ENCODE data around the gene DCDC2B. TPM values are rescaled to one million over a fixed set of nuclear protein-coding genes. Genes with fewer than 3 reads are reported as not detected.
"Not testable (repeated sequence)": the region's sequence is repeated elsewhere in the genome, so short reads cannot be mapped to it uniquely, and the experiment has no call there.

Gene DCDC2B
- total and polyA plus RNA-seq, 9 donors, result 0.15 to 1.1 (median 0.34) TPM; not detected in 1

DNA sequence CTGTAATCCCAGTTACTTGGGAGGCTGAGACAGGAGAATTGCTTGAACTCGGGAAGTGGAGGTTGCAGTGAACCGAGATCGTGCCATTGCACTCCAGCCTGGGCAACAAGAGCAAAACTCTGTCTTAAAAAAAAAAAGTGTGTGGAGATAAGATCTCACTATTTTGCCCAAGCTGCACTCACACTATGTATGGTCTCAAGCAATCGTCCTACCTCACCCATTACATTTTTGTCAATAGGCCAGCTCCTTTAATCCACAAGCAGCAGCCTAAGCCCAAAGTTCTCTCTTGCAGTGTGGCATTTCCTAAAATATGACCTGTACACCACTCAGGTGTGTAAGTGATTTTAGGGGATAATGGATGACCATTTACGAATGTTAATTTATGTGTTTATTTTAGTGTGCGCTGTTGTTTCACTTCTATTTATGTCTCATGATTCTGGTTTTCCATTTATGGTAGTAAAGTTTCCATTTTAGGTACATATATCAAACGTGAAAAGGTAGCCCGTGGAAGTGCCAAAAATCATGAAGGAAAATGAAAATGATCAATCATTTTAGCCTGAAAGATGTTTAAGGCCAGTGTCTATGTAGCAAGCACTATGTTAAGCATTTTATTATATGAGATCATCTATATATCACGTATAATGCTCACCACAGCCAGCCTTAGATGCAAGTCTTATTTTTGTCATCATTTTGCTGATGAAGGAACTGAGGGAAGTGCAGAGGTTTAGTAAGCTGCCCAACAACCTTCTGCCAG is 47.8 kb downstream of the DCDC2B start:
- no peak for DNase-seq
- H3K4me1 ChIP-seq (ENCODE audit: control insufficient read depth, insufficient read depth, low read length), result peaks cover 9% of the 10 kb centered on the region
- H3K36me3 ChIP-seq (ENCODE audit: control insufficient read depth, insufficient read depth, low read length), result no peaks in the 10 kb centered on the region
- no peak overlapping the region for H3K4me3 ChIP-seq (ENCODE audit: low read length)
- no peaks in the 10 kb centered on the region for H3K27me3 ChIP-seq (ENCODE audit: control insufficient read depth, insufficient read depth, low read length)
- H3K27ac ChIP-seq (ENCODE audit: low read length), result no peak overlapping the region
- H3K9me3 ChIP-seq (replicated peaks; ENCODE audit: control insufficient read depth, low read depth, low read length), result no peaks in the 10 kb centered on the region
- WGBS (ENCODE audit: insufficient coverage), result 100% methylated on average over 1 of the region's 9 CpGs

DNA sequence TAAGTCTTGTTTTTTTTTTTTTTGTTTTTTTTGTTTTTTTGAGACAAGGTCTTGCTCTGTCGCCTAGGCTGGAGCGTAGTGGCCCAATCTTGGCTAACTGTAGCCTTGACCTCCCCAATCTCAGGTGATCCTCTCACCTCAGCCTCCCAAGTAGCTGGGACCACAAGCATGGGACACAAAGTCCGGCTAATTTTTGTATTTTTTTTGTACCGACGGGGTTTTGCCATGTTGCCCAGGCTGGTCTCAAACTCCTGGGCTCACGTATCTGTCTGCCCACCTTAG is 48.3 kb downstream of the DCDC2B start:
- Histone ChIP-seq H3K36me3 (ENCODE audit: control insufficient read depth, insufficient read depth, low read length) (no peaks in the 10 kb centered on the region), H3K4me1 (ENCODE audit: control insufficient read depth, insufficient read depth, low read length) (peaks cover 7% of the 10 kb centered on the region), H3K27ac (ENCODE audit: low read length) (no peak overlapping the region), H3K9me3 (replicated peaks; ENCODE audit: control insufficient read depth, low read depth, low read length) (no peaks in the 10 kb centered on the region), H3K27me3 (ENCODE audit: control insufficient read depth, insufficient read depth, low read length) (no peaks in the 10 kb centered on the region), H3K4me3 (ENCODE audit: low read length) (no peak overlapping the region)
- 86% methylated on average over 5 of the region's 6 CpGs for WGBS (ENCODE audit: insufficient coverage)
- no peak for DNase-seq

DNA sequence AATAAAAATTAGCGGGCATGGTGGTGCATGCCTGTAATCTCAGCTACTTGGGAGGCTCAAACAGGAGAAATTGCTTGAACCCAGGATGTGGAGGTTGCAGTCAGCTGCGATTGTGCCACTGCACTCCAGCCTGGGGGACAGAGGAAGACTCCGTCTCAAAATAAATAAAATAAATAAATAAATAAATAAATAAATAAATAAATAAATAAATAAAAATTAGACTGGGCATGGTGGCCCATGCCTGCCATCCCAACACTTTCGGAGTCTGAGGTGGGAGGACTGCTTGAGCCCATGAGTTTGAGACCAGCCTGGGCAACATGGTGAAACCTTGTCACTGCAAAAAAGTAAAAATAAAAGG is 54.3 kb downstream of the DCDC2B start:
- H3K27ac ChIP-seq (ENCODE audit: low read length); H3K4me3 ChIP-seq (ENCODE audit: low read length); H3K27me3 ChIP-seq (ENCODE audit: control insufficient read depth, insufficient read depth, low read length); H3K4me1 ChIP-seq (ENCODE audit: control insufficient read depth, insufficient read depth, low read length); DNase-seq; H3K9me3 ChIP-seq (replicated peaks; ENCODE audit: control insufficient read depth, low read depth, low read length); H3K36me3 ChIP-seq (ENCODE audit: control insufficient read depth, insufficient read depth, low read length): not testable (repeated sequence)
- 88% methylated on average over 1 of the region's 4 CpGs for WGBS (ENCODE audit: insufficient coverage)

DNA sequence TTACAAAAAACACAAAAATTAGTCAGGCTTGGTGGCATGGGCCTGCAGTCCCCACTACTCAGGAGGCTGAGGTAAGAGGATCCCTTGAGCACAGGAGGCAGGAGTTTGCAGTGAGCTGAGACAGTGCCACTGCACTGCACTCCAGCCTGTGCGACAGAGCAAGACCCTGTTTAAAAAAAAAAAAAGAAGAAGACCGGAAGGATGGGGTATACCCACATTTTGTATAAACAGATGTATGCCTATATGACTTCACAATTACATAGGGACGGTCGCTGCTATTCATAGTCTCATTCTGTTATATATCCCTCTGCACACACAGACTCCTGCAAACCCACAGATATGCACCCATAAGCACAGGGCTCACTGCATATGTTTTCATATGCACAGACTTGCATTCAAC is 54.9 kb downstream of the DCDC2B start:
- Histone ChIP-seq H3K36me3 (ENCODE audit: control insufficient read depth, insufficient read depth, low read length) (no peaks in the 10 kb centered on the region), H3K27ac (ENCODE audit: low read length) (no peak overlapping the region), H3K27me3 (ENCODE audit: control insufficient read depth, insufficient read depth, low read length) (no peaks in the 10 kb centered on the region), H3K4me1 (ENCODE audit: control insufficient read depth, insufficient read depth, low read length) (peaks cover 6% of the 10 kb centered on the region), H3K4me3 (ENCODE audit: low read length) (no peak overlapping the region), H3K9me3 (replicated peaks; ENCODE audit: control insufficient read depth, low read depth, low read length) (no peaks in the 10 kb centered on the region)
- no CpG with 5 or more reads among the region's 4 CpGs for WGBS (ENCODE audit: insufficient coverage)
- no peak for DNase-seq

Other genes starting within 250 kb of the DCDC2B start
- 60.7 TPM for gene KHDRBS1, start 195.2 kb upstream of the DCDC2B start, total RNA-seq
- gene KHDRBS1, start 195.2 kb upstream of the DCDC2B start, polyA plus RNA-seq (ENCODE audit: insufficient read depth in 1 of 8, insufficient read length in 8 of 8, low replicate concordance in 1 of 8), result 100 to 1,000 TPM; 125 to 173 (median 146) TPM
- gene TMEM39B, start 136.2 kb upstream of the DCDC2B start, total RNA-seq, result 4.1 TPM
- 10 to 100 TPM; 11.8 to 18.0 (median 14.5) TPM for gene TMEM39B, start 136.2 kb upstream of the DCDC2B start, polyA plus RNA-seq (ENCODE audit: insufficient read depth in 1 of 8, insufficient read length in 8 of 8, low replicate concordance in 1 of 8)
- gene KPNA6, start 101.0 kb upstream of the DCDC2B start, total RNA-seq, result 24.4 TPM
- 10 to 100 TPM; 19.7 to 28.3 (median 23.8) TPM for gene KPNA6, start 101.0 kb upstream of the DCDC2B start, polyA plus RNA-seq (ENCODE audit: insufficient read depth in 1 of 8, insufficient read length in 8 of 8, low replicate concordance in 1 of 8)
- gene TXLNA, start 29.4 kb upstream of the DCDC2B start, total RNA-seq, result 32.8 TPM
- gene TXLNA, start 29.4 kb upstream of the DCDC2B start, polyA plus RNA-seq (ENCODE audit: insufficient read depth in 1 of 8, insufficient read length in 8 of 8, low replicate concordance in 1 of 8), result 10 to 100 TPM; 30.5 to 46.2 (median 34.5) TPM
- gene CCDC28B, start 8.5 kb upstream of the DCDC2B start, total RNA-seq, result 63.7 TPM
- 10 to 100 TPM; 31.9 to 70.0 (median 44.5) TPM for gene CCDC28B, start 8.5 kb upstream of the DCDC2B start, polyA plus RNA-seq (ENCODE audit: insufficient read depth in 1 of 8, insufficient read length in 8 of 8, low replicate concordance in 1 of 8)
- 2.5 TPM for gene IQCC, start 3.4 kb upstream of the DCDC2B start, total RNA-seq
- 1 to 10 TPM; 2.4 to 3.9 (median 3.1) TPM for gene IQCC, start 3.4 kb upstream of the DCDC2B start, polyA plus RNA-seq (ENCODE audit: insufficient read depth in 1 of 8, insufficient read length in 8 of 8, low replicate concordance in 1 of 8)
- gene TMEM234, start 13.3 kb downstream of the DCDC2B start, total RNA-seq, result 8.7 TPM
- 10 to 100 TPM in 5 of 8 donors, 1 to 10 TPM in 3; 7.8 to 11.9 (median 10.1) TPM for gene TMEM234, start 13.3 kb downstream of the DCDC2B start, polyA plus RNA-seq (ENCODE audit: insufficient read depth in 1 of 8, insufficient read length in 8 of 8, low replicate concordance in 1 of 8)
- gene EIF3I, start 13.3 kb downstream of the DCDC2B start, total RNA-seq, result 183 TPM
- gene EIF3I, start 13.3 kb downstream of the DCDC2B start, polyA plus RNA-seq (ENCODE audit: insufficient read depth in 1 of 8, insufficient read length in 8 of 8, low replicate concordance in 1 of 8), result 100 to 1,000 TPM; 159 to 179 (median 175) TPM
- 2.5 TPM for gene FAM167B, start 38.1 kb downstream of the DCDC2B start, total RNA-seq
- gene FAM167B, start 38.1 kb downstream of the DCDC2B start, polyA plus RNA-seq (ENCODE audit: insufficient read depth in 1 of 8, insufficient read length in 8 of 8, low replicate concordance in 1 of 8), result 1 to 10 TPM; 4.3 to 5.6 (median 4.7) TPM
- gene LCK, start 42.2 kb downstream of the DCDC2B start, total RNA-seq, result 0.62 TPM
- 1 to 10 TPM in 2 of 8 donors, under 1 TPM in 6; 0.34 to 1.3 (median 0.77) TPM for gene LCK, start 42.2 kb downstream of the DCDC2B start, polyA plus RNA-seq (ENCODE audit: insufficient read depth in 1 of 8, insufficient read length in 8 of 8, low replicate concordance in 1 of 8)
- 31.2 TPM for gene HDAC1, start 83.0 kb downstream of the DCDC2B start, total RNA-seq
- gene HDAC1, start 83.0 kb downstream of the DCDC2B start, polyA plus RNA-seq (ENCODE audit: insufficient read depth in 1 of 8, insufficient read length in 8 of 8, low replicate concordance in 1 of 8), result 10 to 100 TPM; 29.2 to 46.5 (median 41.2) TPM
- gene MARCKSL1, start 127.1 kb downstream of the DCDC2B start, total RNA-seq, result 50.1 TPM
- 100 to 1,000 TPM; 147 to 210 (median 175) TPM for gene MARCKSL1, start 127.1 kb downstream of the DCDC2B start, polyA plus RNA-seq (ENCODE audit: insufficient read depth in 1 of 8, insufficient read length in 8 of 8, low replicate concordance in 1 of 8)
- 5.3 TPM for gene FAM229A, start 153.4 kb downstream of the DCDC2B start, total RNA-seq
- 10 to 100 TPM in 1 of 8 donors, 1 to 10 TPM in 7; 3.3 to 10.4 (median 5.9) TPM for gene FAM229A, start 153.4 kb downstream of the DCDC2B start, polyA plus RNA-seq (ENCODE audit: insufficient read depth in 1 of 8, insufficient read length in 8 of 8, low replicate concordance in 1 of 8)
- gene TSSK3, start 153.4 kb downstream of the DCDC2B start, total RNA-seq, result 1.2 TPM
- gene TSSK3, start 153.4 kb downstream of the DCDC2B start, polyA plus RNA-seq (ENCODE audit: insufficient read depth in 1 of 8, insufficient read length in 8 of 8, low replicate concordance in 1 of 8), result 1 to 10 TPM in 7 of 8 donors, under 1 TPM in 1; 0.55 to 3.6 (median 1.9) TPM
- gene BSDC1, start 185.4 kb downstream of the DCDC2B start, total RNA-seq, result 41.4 TPM
- 10 to 100 TPM; 32.6 to 48.3 (median 41.2) TPM for gene BSDC1, start 185.4 kb downstream of the DCDC2B start, polyA plus RNA-seq (ENCODE audit: insufficient read depth in 1 of 8, insufficient read length in 8 of 8, low replicate concordance in 1 of 8)